Vagina (tissue), 2 donors: ENCODE measurements around the gene RBM19. TPM values are rescaled to one million over a fixed set of nuclear protein-coding genes. Genes with fewer than 3 reads are reported as not detected.

ENCODE experiments used
- DNase-seq, 2 donors: peaks; one replicate each; pipeline ENCODE4 v3.0.0-alpha.2; 2017; ENCODE audit errors: extremely low spot score in 2 of 2
- H3K27ac ChIP-seq: fragments of 200-600 bp; sonication (generic); one replicate; pipeline ENCODE4 v1.5.1; 2019
- H3K27me3 ChIP-seq: fragments of 200-600 bp; sonication (generic); one replicate; pipeline ENCODE4 v1.5.1; 2019
- H3K36me3 ChIP-seq, 2 donors: fragments of 200-600 bp; sonication (generic); one replicate each; pipeline ENCODE4 v1.5.1; 2017 to 2019
- H3K4me1 ChIP-seq: fragments of 200-600 bp; sonication (generic); one replicate; pipeline ENCODE4 v1.5.1; 2019
- H3K4me3 ChIP-seq, 2 donors: fragments of 200-600 bp; sonication (generic); 1 replicate in 1 of 2; 2 replicates in 1 of 2; pipeline ENCODE4 v1.5.1; 2016 to 2019
- H3K9me3 ChIP-seq: fragments of 200-600 bp; sonication (generic); one replicate; pipeline ENCODE4 v1.5.1; 2019
- CTCF ChIP-seq, 3 experiments: fragments of 450-650 bp in 2 of 3; fragments of 200-600 bp in 1 of 3; sonication (generic) in 1 of 3; IDR thresholded peaks; one replicate each; pipeline ENCODE4 v1.5.1; 2017 to 2019; ENCODE audit warnings: antibody characterized with exemption in 3 of 3, mild to moderate bottlenecking in 2 of 3, moderate library complexity in 2 of 3
- POLR2A ChIP-seq, 2 donors: fragments of 450-650 bp; IDR thresholded peaks; one replicate each; pipeline ENCODE4 v1.6.1; 2017; ENCODE audit warnings: antibody characterized with exemption in 2 of 2, mild to moderate bottlenecking in 2 of 2, moderate library complexity in 2 of 2
- POLR2AphosphoS5 ChIP-seq, 2 donors: sonication (generic); formaldehyde crosslinking; IDR thresholded peaks; one replicate each; pipeline ENCODE4 v1.9.0; 2017; ENCODE audit warnings: antibody characterized with exemption in 2 of 2, mild to moderate bottlenecking in 2 of 2, low read depth in 1 of 2; ENCODE audit not compliant: insufficient read depth in 1 of 2
- intact Hi-C: fragments of 100-400 bp; cut with DNase I; formaldehyde crosslinking; loops from one replicate; pipeline ENCODE4 v1.15.1; 2023
- total RNA-seq: library from RNA; depleted of rRNA; stranded (reverse); fragments of >200 nt; gene quantifications from one replicate; pipeline ENCODE4 v1.2.3, GENCODE V29; 2016

Gene RBM19
- total RNA-seq, 1 donor from 2014 or later, result 25.5 TPM

GRCh38 chr12:113833422-113833821 lies 132.7 kb downstream of the RBM19 start:
- DNase-seq, result no peak
- Histone ChIP-seq H3K36me3 (no peaks in the 10 kb centered on the region), H3K9me3 (no peaks in the 10 kb centered on the region), H3K4me3 (no peak overlapping the region), H3K27me3 (no peaks in the 10 kb centered on the region), H3K4me1 (no peaks in the 10 kb centered on the region), H3K27ac (no peak overlapping the region)
- TF ChIP-seq POLR2AphosphoS5 (IDR thresholded peaks at IDR 0.05; ENCODE audit: insufficient read depth in 1 of 2, low read depth in 1 of 2) (no peak), CTCF (IDR thresholded peaks at IDR 0.05) (no peak), POLR2A (IDR thresholded peaks at IDR 0.05) (no peak)
- intact Hi-C loops, result no loop called here

GRCh38 chr12:113831476-113831875 lies 134.6 kb downstream of the RBM19 start:
- Histone ChIP-seq H3K4me1 (no peaks in the 10 kb centered on the region), H3K4me3 (no peak overlapping the region), H3K27ac (no peak overlapping the region), H3K9me3 (no peaks in the 10 kb centered on the region), H3K36me3 (no peaks in the 10 kb centered on the region), H3K27me3 (no peaks in the 10 kb centered on the region)
- TF ChIP-seq CTCF (IDR thresholded peaks at IDR 0.05) (no peak), POLR2AphosphoS5 (IDR thresholded peaks at IDR 0.05; ENCODE audit: insufficient read depth in 1 of 2, low read depth in 1 of 2) (no peak), POLR2A (IDR thresholded peaks at IDR 0.05) (no peak)
- no peak for DNase-seq
- intact Hi-C loops, result no loop called here

- Histone ChIP-seq H3K36me3 (no peaks in the 10 kb centered on the region), H3K27me3 (no peaks in the 10 kb centered on the region), H3K9me3 (no peaks in the 10 kb centered on the region), H3K27ac (no peak overlapping the region), H3K4me1 (no peaks in the 10 kb centered on the region), H3K4me3 (no peak overlapping the region)
- TF ChIP-seq CTCF (IDR thresholded peaks at IDR 0.05), result no peak
- TF ChIP-seq POLR2AphosphoS5 (IDR thresholded peaks at IDR 0.05; ENCODE audit: insufficient read depth in 1 of 2, low read depth in 1 of 2), result no peak
- no peak for TF ChIP-seq POLR2A (IDR thresholded peaks at IDR 0.05)
- intact Hi-C loops, result no loop called here
- no peak for DNase-seq
Observed at GRCh38 chr12:113831016-113831415, 135.1 kb downstream of the RBM19 start.

- no peak for DNase-seq
- Histone ChIP-seq H3K4me3 (no peak overlapping the region), H3K27me3 (no peaks in the 10 kb centered on the region), H3K36me3 (no peaks in the 10 kb centered on the region), H3K9me3 (no peaks in the 10 kb centered on the region), H3K27ac (no peak overlapping the region), H3K4me1 (no peaks in the 10 kb centered on the region)
- intact Hi-C loops, result no loop called here
- TF ChIP-seq POLR2A (IDR thresholded peaks at IDR 0.05), result no peak
- no peak for TF ChIP-seq CTCF (IDR thresholded peaks at IDR 0.05)
- TF ChIP-seq POLR2AphosphoS5 (IDR thresholded peaks at IDR 0.05; ENCODE audit: insufficient read depth in 1 of 2, low read depth in 1 of 2), result no peak
Observed at GRCh38 chr12:113829212-113829611, 136.9 kb downstream of the RBM19 start.

GRCh38 chr12:113827539-113828114 lies 138.5 kb downstream of the RBM19 start:
- Histone ChIP-seq H3K9me3 (no peaks in the 10 kb centered on the region), H3K27me3 (no peaks in the 10 kb centered on the region), H3K27ac (no peak overlapping the region), H3K4me1 (no peaks in the 10 kb centered on the region), H3K36me3 (no peaks in the 10 kb centered on the region), H3K4me3 (no peak overlapping the region)
- intact Hi-C loops, result no loop called here
- no peak for DNase-seq
- TF ChIP-seq POLR2A (IDR thresholded peaks at IDR 0.05), result no peak
- TF ChIP-seq CTCF (IDR thresholded peaks at IDR 0.05), result no peak
- no peak for TF ChIP-seq POLR2AphosphoS5 (IDR thresholded peaks at IDR 0.05; ENCODE audit: insufficient read depth in 1 of 2, low read depth in 1 of 2)
